SK-N-SH (cell line): ENCODE measurements around the gene CUL3.

ENCODE experiments used
- POLR2AphosphoS5 ChIP-seq: IDR thresholded peaks from 2 replicates; pipeline ENCODE4 v1.6.1; 2012; ENCODE audit warnings: low read depth, low read length
- TAF1 ChIP-seq: IDR thresholded peaks from 2 replicates; pipeline ENCODE4 v1.6.1; 2012; ENCODE audit warnings: low read depth, mild to moderate bottlenecking, low read length, moderate library complexity, borderline replicate concordance
- USF2 ChIP-seq: fragments of 150-350 bp; IDR thresholded peaks from 2 replicates; pipeline ENCODE4 v1.6.1; 2017; ENCODE audit warnings: antibody characterized with exemption, low read length, low read depth, borderline replicate concordance
- TF ChIP-seq, protein P1 (sequence below): fragments of 200-600 bp; sonication (generic); IDR thresholded peaks from 2 replicates; pipeline ENCODE4 v1.6.1; 2017; ENCODE audit warnings: antibody characterized with exemption, mild to moderate bottlenecking, moderate library complexity

DNA sequence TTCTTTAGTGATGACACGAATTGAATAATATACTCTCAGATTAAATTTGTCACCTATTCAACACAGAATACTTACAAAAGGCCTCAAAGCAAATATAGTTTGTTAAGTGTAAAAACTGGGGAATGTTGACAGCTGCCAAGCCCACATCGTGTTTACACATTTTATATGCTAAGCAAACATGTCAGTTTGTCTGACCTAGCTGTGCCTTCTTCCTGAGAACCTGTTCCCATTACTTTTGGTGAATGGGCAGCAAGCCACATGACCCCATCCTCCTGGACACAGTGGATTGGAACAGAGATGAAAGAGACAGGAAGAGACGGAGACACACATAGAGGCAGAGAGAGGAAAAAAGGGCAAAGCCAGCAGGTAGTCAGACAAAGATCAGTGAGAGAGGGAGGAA, 22.9 kb upstream of the CUL3 start:
- TF ChIP-seq POLR2AphosphoS5, result no peak
- no peak for TF ChIP-seq USF2
- TF ChIP-seq, protein P1, sequence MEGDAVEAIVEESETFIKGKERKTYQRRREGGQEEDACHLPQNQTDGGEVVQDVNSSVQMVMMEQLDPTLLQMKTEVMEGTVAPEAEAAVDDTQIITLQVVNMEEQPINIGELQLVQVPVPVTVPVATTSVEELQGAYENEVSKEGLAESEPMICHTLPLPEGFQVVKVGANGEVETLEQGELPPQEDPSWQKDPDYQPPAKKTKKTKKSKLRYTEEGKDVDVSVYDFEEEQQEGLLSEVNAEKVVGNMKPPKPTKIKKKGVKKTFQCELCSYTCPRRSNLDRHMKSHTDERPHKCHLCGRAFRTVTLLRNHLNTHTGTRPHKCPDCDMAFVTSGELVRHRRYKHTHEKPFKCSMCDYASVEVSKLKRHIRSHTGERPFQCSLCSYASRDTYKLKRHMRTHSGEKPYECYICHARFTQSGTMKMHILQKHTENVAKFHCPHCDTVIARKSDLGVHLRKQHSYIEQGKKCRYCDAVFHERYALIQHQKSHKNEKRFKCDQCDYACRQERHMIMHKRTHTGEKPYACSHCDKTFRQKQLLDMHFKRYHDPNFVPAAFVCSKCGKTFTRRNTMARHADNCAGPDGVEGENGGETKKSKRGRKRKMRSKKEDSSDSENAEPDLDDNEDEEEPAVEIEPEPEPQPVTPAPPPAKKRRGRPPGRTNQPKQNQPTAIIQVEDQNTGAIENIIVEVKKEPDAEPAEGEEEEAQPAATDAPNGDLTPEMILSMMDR, result no peak
- no peak for TF ChIP-seq TAF1
